GDM1 (cell line): ENCODE results near the gene CDK4.
"Not testable (repeated sequence)": the region's sequence is repeated elsewhere in the genome, so short reads cannot be mapped to it uniquely, and the experiment has no call there.

Experiments
- DNase-seq: peaks from one replicate; lab custom pipeline; 2025; lab: John Stamatoyannopoulos, UW

CDK4 gene

DNA sequence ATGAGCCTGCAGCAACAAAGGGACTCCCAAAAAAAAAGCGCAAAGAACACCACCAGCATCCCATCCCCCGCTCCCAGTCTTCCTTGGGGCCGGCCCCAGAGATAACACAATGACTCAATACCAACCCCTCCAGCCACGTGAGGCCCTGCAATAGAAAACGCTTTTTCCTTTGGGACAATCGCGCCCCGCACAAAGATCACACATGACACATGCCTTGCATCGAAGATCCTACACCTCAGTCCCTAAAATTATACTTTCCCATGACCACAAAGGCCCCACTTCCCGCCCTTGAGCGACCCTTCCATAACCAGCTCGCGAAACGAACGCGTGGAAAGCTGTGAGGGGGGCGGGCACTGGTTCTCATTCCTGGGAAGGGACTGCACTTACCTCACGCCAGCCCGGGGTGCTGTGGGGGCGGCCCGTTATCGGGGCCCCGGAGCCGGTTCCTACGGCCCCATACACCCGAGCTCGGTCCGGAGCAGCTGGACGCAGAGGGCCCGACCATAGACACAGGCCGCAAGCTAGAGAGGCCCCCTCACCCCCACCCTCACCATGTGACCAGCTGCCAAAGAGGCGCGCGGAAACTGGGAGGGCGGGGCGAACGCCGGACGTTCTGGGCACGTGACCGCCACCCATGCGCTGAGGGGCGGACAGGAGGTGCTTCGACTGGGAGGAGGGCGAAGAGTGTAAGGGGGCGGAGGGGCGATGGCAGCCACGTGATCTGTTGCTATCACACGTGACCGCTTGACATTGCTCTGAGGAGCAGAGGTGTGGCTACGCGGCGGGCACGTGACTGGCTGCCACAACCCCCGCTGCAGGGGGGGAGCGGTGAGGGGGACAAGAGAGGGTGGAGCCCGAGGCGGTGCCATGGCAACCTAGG lies at the start of gene CDK4:
Gene CDK4 (minus strand): TSS at position 523 of the 880 bp plus-strand sequence. CDS start 593 bp downstream, outside the sequence.
- peak; percentile 100 for DNase-seq

DNA sequence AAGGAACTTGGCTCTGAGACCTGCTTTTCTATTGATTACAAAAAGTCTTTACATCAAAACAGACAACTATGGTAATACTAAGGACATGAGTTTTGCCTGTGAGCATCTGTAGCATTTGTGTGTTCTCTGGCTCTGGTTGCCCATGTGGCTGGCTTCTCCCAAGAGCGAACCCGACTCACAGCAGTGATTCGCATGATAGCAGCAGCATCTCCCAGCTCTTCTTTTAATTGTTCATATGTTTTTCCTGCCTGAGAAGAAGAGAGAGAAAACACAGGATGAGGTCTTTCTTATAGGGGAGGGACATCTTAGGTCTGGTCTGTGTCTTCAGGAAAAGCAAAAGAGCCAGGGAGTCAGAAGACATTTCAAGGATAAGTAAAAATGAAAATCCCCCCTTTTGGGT lies 48.9 kb upstream of the CDK4 start:
- no peak for DNase-seq

DNA sequence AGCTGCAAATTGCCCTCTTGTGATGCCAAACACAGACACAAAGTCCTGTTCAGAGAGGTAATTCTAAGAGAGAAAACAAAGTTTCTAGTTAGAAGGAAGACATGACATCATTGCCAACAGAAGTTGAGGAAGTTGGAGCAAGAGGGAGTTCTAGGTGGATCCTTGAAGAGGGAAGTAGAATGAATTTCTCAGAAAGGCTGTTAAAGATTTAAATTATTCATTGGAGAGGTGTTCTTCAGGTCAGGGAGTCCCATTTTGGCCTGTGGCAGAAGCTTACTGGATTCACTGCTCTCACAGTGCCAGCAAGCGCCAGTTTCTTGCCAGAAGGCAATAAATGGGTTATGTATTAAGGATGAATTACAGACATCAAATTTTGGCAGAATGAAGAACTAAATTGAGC lies 45.8 kb upstream of the CDK4 start:
- DNase-seq = no peak

DNA sequence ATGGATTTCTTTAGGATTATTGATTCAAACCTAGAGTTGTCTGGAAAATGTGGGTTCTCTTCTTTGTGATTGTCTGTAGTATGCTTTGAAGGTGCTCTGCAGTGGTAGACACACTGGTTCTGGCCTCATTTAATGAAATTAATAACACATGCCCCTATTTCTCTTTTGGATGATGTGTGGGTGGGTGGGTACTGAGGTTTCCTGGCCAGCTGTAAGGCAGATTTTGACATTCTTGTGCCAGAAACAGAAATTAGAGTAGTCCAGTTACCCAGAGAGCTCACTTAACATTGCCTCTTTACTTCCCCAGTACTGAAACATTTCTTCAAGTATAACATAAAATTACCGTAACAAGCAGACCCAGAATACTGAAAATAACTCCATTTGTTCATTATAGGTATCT lies 44.9 kb upstream of the CDK4 start:
- no peak for DNase-seq

DNA sequence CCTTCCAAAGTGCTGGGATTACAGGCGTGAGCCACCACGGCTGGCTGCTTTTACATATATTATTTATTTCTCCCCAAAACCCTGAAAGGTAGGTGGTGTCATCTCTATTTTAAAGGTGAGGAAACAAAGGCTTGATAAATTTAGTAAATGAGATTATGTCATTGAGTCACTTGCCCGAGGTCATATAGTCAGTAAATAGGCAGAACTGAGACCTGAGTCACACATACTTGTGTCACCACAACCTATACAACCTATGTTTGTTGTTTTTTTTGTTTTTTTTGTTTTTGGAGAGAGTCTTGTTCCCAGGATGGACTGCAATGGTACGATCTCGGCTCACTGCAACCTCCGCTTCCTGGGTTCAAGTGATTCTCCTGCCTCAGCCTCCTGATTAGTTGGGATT lies 43.2 kb upstream of the CDK4 start:
- no peak for DNase-seq

DNA sequence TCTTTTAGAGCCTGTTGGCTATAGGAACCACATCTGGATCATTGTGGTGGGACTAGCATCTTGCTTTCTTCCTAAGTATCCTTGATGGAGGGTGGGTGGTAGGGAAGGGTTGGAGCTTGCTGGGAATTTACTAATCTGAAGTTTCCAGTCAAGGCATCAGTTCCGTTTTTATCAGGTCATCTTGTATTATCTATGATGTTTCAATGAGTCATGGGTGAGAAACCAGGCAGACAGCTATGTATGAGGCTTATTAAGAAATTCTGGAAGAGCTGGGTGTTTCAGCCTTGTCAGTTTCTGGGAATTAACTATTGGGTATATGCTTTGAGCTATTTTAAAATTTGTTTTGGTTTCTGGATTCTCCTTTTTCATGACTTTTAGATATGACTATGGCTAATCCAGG lies 41.8 kb upstream of the CDK4 start:
- no peak for DNase-seq

DNA sequence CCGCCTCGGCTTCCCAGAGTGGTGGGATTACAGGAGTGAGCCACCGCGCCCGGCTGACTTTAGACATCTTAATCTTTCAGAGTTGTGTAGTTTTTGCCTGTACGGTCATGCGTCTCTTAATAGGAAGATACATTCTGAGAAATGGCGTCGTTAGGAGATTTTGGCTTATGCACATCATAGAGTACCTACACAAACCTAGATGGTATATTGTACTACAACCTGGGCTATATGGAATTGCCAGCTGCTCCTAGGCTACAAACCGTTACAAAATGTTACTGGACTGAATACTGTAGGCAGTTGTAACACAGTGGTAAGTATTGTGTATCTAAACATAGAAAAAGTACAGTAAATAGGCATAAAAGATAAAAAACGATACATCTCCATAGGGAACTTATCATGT lies 31.8 kb upstream of the CDK4 start:
- DNase-seq = no peak

DNA sequence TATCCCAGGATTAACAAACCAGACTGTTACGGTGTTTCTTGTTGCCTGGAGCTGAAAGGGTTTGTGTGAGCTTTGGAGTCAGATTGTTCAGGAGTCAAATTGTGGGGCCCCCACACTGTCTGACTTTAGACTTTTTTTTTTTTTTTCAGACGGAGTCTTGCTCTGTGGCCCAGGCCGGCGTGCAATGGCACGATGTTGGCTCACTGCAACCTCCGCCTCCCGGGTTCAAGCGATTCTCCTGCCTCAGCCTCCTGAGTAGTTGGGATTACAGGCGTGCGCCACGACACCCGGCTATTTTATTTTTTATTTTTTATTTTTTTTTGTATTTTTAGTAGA lies 31.3 kb upstream of the CDK4 start:
- no peak for DNase-seq

DNA sequence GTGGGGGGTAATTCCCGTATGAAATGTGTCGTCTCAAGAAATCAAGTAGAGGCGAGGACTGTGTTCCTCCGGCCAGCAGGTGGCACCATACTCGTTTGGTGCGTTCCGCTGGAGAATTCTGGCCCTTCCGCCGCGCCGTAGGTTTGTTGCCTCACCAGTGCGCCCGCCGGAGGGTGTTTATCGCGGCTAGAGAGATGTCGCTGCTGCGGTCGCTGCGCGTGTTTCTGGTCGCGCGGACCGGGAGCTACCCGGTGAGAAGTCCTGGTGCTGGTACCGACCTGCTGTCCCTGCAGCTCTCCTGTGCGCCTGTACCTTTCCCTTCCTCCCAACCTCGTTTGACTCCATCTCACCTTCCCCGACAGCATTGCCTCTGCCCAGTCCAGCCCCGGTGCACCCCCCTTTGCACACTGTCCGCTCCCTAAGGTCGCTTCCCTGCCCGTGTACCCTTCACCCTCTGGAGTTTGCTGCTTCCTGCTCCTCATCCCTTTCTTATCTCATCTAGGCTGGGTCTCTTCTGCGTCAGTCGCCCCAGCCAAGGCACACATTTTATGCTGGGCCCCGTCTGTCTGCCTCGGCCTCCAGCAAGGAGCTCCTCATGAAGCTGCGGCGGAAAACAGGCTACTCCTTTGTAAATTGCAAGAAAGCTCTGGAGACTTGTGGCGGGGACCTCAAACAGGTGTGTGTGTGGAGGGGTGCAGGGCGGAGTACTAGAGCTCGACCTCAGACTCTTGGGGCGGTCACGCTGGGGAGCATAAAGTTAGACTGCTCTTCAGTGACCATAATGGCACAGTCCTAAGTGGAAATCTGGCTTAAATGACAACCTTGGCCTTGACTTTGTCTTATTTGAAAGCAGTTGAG lies 30.7 kb upstream of the CDK4 start, which contains the start of gene TSFM:
Gene TSFM (plus strand): TSS at position 180 of the 858 bp plus-strand sequence. CDS start 15 bp downstream, at position 195.
- DNase-seq = peak; percentile 80

DNA sequence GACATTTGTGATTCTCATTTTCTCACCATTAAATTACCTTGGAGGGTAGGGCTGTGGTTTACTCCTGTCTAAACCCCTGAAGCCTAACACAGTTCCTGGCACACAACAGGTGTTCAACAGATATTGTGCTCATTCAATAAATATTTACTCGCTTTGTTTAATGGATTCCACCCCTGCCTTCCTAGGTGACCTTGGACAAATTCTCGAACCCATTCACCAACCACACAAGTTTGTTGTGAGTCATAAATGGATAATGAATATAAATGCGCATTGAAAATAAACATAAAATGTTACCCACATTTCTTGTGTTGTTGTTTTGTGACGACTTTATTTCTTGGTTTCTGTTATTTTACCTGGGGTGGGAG lies 30.1 kb upstream of the CDK4 start:
- DNase-seq = no peak

DNA sequence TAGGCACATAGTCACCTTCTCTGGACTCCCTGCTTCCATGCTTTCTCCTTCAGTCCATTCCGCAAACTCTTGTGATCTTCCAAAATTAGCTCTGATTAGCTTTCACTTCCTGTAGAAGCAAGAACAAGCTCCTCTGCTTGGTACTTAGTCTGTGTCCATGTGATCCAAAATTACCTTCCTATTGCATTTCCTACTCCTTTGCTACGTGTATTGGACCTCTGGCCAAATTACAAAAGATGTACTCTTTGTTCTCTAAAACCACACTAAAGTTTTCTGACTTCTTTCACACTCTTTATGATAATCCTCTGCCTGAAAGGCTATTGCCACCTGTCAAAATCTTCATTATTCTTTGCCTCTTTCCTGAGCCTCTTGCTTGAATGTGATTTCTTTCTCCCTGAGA lies 29.7 kb upstream of the CDK4 start:
- no peak for DNase-seq

DNA sequence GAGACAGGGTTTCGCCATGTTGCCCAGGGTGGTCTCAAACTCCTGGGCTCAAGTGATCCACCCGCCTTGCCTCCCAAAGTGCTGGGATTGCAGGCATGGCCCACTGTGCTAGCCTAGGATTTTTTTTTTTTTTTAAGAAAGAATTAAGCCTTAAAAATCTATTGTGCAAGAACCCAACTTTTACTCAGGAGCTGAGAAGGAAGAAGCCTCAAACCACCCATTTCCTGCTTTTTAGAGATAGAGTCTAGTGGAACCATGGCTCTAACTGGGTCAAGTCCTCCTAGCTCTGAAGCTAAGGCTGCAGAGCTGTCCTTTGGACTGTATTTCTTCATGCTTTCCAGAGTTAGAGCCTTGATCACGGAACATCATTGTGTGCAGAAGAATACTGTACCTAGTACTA lies 29.1 kb upstream of the CDK4 start:
- no peak for DNase-seq

DNA sequence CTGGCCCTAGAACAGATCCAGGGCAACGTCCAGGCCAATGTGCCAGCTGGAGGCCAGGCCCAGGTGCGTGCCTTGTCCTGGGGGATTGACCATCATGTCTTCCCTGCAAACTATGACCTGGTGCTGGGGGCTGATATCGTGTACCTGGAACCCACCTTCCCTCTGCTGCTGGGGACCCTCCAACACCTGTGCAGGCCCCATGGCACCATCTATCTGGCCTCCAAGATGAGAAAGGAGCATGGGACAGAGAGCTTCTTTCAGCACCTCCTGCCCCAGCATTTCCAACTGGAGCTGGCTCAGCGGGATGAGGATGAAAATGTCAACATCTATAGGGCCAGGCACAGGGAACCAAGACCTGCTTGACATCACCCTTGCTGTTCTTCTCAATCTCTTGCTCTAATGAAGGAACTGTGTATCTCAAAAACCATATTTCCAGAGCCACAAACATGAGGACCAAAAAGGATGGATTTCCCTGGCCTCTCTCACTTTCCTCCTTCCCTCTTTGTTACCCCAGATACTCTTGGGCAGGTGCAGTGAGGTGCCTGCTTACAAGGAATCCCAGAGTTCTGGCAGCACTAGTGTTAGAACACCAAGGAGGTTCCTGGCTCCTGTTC lies 28.3 kb upstream of the CDK4 start:
- DNase-seq = no peak

DNA sequence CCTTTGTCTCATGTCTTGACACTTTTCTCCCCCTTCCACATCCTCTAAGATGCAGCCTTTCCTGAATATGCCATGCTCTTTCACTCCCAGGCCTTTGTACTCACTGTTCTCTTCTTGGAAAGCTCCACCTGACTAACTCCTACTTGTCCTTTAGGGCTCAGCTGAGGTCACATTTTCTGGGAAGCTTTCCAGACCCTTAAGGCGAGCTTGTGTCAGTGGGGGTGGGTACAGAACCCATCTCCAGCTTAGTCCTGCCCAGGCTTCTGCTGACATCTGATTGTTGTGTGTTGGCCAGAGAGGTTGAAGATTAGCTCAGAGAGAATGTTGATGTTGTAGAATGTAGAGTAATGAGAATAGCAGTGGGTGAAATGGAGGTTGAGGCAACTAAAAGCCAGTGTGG lies 27.6 kb upstream of the CDK4 start:
- DNase-seq = no peak

DNA sequence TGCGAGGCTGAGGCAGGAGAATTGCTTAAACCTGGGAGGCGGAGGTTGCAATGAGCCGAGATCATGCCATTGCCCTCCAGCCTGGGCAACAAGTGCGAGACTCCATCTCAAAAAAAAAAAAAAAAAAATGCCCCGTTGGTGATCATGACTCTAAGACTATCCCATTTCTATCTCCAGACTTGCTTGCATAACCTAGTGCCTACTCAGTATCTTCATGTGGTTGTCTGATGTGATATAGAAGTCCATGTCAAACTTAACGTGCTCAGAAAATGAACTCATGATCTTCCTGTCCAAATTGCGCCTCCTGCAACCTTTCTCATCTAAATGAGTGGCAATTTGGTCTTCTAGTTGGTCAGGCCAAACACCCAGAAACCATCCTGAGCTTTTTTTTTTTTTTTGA lies 25.8 kb upstream of the CDK4 start:
- no peak for DNase-seq

DNA sequence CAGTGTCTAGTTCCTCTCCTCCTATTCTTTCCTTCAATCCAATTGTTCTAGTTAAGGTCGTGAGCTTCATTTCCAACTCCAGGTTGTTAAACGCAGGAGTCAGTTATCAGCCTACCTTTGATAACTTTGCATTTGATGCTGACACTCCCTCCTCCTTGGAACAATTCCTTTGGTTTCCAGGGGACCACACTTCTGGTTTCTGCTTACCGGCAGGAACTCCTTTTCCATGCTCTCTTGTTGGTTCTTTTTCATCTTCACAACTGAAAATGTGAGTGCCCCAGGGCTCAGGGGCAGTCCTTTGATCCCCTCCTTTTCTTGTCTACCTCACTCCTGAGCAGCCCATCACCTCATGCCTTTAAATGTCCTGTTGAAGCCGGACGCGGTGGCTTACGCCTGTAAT lies 25.3 kb upstream of the CDK4 start:
- DNase-seq = no peak

DNA sequence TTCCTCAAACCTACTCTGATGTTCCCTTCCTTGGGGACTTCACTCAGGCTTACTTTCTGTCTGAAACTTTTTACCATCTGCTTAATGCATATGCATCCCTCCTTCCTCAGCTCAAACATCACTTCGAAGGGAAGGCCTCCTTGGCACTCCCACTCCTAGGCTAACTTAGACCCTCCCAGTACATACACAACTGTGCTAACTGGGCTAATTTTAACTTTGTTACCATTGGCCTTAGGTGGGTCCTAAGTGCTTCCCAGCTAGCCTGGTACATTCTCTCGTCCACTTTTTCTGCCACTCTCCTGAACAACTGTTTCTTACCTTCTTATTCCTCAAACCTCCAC lies 24.1 kb upstream of the CDK4 start:
- no peak for DNase-seq

DNA sequence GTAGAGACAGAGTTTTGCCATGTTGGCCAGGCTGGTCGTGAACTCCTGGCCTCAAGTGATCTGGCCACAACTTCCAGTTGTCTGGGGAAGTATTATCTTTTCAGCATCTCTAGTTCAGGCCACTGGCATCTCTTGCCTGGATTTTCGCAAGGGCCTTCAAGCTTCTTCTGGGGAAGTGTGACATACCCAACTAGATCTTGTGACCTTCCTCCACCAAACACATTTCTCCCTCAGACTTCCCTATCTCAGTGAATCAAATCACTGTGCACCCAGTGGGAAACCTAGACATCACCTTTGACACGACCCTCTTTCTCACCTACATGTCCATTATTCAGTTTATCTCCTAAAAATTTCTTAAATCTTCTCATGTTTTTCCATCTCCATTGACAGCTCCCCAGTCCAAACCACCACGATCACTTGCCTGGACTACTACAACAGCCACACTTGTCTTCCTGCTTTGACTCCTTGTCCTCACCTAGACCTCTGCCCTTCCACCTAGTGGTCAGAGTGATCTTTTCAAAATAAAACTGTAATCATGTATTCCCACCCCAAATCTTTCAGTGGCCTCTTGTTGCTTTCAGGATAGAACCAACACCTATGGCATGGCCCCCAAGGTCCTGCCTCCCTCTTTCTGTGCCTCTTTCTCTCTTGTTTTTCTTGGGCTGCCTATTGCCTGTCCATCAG lies 23.6 kb upstream of the CDK4 start:
- DNase-seq = no peak

DNA sequence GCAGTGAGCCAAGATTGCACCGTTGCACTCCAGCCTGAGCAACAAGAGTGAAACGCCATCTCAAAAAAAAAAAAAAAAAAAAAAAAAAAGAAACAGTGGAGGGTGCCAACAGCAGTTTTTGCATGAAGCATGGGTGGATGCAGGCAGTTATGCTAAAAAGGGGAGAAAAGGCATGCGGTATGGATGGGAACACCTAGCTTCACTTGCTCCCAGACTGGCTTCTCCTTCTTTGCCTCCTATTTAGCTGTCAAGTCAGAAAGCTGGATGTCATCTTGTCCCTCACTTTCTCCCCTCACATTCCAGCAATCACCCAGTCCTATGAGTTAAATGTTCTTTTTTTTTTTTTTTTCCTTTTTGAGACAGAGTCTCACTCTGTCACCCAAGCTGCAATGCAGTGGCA lies 22.9 kb upstream of the CDK4 start:
- DNase-seq = no peak

DNA sequence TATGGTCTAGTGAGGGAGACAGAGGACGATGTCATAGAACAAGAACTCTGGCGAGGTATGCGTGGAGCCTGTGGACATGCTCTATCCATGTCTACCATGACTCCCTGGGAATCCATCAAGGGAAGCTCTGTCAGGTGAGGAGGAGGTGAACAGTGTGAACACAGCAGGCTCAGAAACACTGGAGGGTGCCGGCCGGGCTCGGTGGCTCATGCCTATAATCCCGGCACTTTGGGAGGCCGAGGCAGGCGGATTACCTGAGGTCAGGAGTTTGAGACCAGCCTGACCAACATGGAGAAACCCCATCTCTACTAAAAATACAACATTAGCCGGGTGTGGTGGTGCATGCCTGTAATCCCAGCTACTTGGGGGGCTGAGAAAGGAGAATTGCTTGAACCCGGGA lies 22.5 kb upstream of the CDK4 start:
- DNase-seq = not testable (repeated sequence)

DNA sequence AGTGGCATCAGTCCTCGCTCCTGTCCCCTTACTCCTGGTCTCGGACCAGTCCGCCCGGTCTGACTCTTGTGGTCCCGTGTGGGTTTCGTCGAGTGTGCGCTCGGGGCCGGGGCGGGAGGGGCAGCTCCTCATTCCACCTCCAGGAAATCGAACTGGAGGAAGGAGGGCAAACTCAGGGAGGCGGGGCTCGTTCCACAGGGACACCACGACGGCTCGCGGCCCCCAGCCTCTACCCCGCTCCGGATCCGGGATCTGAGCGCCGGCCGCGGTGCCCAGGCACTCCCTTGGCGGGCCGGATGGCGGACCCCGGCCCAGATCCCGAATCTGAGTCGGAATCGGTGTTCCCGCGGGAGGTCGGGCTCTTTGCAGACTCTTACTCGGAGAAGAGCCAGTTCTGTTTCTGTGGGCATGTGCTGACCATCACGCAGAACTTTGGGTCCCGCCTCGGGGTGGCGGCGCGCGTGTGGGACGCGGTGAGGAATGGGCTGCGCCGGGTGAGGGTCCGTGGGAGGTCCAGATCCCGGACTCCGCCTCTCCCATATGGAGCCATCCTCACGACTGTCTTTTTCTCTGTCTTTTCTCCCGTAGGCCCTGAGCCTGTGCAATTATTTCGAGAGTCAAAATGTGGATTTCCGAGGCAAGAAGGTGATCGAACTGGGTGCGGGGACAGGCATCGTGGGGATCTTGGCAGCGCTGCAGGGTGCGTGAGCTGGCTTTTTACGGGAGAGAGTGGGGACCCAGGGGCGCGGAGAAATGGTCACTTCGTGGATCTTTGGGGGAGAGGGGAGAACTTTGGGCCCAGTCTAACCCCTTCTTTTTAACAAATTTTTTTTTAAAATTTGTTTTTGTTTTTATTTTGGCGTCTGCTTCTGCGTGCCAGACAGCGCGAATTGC lies 20.6 kb upstream of the CDK4 start, which contains the start of gene EEF1AKMT3:
Gene EEF1AKMT3 (plus strand): TSS at position 186 of the 894 bp plus-strand sequence. CDS start 111 bp downstream, at position 297.
- no peak for DNase-seq
